Measurements from ENCODE around the gene NR2E3.
"Not testable (repeated sequence)": the region's sequence is repeated elsewhere in the genome, so short reads cannot be mapped to it uniquely, and the experiment has no call there.

The NR2E3 gene

DNA sequence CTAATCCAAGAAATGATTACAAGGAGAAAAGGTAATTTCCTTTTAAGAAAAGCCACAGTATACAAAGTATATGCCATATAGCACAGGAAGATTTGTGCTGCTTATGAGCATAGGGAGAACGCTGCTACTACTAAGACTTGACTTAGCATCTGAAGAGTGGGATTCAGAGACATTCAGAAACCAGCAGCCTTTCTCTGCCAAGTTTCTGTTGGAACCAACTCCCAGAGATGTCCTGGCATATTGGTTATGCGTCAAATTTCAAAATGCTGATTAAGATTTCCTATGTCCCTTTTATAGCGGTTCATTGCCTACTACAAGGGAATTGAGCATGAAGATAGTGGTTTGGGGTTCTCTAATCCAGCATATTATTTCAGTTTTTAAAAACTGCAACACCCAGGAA is 4.9 kb downstream of the NR2E3 start:
- DNase-seq, result no peak

DNA sequence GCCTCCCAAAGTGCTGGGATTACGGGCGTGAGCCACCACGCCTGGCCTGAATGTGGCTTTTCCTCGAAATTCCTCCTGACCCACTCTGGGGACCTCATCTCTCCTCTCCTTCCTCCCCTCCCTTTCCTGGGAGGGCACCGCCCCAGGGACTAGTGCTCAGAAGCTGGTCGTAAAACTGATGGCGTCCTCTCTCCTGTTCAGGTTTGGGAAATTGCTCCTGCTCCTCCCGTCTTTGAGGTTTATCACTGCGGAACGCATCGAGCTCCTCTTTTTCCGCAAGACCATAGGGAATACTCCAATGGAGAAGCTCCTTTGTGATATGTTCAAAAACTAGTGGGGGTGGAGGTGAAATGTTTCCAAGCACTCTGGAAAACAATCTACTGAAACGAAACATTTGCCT is 7.0 kb downstream of the NR2E3 start:
- DNase-seq, result no peak

DNA sequence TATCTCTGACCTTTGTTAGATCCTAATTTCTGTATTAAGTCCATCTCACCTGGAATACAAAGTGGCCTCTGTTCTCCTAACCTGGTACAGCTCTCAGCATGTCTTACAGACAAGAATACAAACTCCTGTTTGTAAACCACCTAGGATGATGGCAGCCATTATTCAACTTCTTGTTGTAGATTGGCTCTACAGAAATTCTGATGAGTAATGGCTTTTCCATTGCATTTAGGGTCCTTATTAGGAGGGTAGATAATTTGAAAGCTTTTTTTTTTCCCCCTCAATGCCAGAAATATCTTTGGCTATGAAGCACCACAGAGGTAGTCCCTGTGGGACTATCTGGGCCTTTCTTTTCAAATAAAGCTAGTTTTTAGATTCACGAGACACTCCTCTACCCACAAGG is 9.8 kb downstream of the NR2E3 start:
- no peak for DNase-seq

DNA sequence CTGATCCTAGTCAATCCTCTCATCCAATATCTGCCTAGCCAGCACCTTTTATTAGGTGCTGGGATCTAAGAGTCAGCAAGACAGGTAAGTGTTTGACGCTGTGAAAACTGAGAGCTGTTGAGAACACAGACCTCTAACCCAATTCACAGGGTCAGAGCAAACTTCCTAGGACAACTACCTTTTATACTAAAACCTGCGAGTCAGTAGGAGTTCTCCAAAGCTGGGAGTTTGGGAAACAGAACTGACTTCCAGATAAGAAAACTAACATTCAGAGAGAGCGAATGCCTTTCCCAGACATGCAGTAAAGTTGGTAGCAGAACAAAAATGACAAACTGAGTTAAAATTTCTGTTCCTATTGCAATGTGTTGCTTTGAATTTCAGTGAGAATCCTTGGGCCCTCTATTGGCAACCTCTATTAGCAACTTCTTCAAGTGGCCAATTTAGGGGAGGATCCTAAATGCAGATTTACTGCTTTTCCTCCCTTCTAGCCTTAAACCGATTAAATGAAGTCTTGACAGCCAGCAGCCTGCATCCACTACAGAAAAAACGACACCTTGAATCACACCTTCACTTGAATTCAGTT is 11.3 kb downstream of the NR2E3 start:
- no peak for DNase-seq

DNA sequence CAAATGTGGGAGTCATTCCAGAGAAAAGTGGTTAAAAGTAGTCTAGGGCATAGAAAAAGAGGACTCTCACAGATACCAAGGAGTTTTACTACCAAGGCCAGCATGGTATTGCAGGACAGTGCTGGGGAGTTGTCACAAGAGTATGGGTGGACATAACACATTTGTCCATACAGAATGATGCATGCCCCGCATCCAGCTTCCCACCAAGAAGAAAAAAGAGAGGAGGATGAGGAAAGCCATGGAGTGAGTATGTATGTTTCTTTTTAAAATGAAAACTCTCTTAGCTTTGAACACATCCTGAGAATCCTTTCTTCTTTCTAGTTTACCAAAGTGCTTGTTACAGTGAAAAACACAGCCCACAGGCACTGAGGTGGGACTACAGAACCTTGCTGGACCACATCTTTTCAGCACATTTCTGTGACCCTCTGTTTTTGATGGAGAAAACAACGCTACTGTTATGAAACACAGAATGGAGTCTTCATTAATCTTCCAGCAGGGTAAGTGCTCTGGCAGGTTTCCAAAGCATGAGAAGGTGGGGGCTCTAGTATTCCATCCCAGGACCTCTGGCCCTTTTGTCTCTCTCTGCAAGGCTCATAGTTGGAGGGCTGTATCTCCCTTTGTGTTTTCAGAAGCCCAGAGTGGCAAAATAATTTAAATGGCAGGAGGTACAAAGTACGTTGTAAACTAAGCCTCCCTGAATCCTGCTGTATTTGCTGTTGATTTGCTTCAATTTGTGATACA is 12.7 kb downstream of the NR2E3 start:
- DNase-seq, result no peak

DNA sequence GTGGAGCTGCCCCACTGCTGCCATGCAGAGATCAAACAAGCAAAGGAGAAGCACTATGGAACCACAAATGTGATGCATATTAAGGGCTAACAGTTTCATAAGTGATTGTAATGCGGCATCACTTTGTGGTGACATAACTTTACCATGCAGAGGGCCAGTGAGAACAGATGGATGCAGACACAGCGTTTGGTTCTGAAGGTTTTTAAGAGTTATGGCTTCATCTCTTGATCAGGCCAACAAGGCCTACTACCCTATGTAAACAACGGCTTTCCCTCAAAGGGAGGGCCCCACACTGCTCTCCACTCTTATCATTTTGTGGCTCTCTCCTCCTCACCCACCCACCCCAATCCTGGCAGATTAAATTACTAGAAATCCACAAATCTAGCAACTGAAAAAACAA is 13.4 kb downstream of the NR2E3 start:
- no peak for DNase-seq

DNA sequence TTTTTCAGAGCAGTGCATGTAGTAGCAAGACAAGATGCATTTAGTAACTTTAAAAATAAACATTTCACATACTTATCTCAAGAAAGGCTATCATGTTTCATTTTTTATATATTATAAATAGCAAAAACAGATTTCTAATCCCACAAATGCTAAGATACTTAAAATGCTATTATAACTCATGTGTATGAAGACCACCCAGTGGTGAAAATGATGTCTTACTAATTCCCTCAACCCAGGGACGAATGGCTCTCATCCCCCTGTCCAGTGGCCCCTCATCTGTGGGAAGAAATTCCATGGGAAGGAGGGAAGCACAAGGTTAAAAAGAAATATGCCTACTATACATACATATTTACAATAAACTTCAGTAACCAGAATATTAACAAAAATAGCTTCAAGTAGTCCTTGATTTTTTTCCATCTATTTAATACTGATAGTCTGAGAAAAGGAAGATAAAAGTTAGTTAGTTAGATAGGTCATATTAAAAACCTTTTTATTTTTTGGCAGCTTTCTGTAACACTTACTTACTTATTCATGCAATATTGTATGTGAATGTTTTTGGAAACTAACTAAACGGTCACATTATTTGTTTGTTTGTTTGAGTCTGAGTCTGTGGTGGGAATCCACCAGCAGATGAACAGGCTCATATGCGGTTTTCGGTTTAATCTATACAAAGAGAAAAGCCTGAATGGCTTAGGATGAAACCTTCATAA is 14.8 kb downstream of the NR2E3 start:
- DNase-seq, result no peak

DNA sequence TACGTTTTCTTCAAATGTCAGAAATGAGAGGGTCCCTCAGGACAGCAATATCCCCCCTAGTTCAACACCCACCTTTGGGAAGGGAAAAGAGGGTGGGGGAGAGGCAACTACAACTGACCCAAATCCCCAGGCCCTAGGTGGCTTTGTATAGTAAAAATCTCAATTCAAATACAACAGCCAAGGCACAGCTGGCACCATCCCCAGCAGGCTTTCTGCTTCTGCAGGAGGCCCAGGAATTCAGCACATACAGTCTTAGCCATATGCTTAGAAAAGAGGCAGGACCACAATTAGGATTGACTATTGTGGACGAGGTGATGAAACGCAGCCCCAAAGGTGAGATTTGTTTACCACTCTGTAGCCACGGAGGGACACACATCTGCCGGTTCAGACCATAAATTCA is 15.8 kb downstream of the NR2E3 start:
- DNase-seq, result no peak

DNA sequence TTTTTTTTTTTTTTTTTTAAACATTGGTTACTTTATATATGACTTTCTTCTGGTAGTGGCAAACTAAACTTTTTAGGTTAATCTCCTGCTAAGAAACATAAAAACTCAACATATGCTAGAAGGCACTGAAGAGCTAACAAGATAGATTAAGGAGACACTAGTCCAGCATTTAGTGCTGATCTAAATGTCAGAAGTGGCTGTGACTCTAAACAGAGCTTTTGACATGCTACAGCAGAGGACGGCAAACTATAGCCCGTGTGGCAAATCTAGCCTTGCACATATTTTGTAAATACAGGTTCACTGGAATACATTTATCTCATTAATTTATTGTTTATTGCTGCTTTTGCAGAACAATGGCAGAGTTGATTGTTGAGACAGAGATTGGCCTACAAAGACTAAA is 20.6 kb downstream of the NR2E3 start:
- DNase-seq, result no peak

DNA sequence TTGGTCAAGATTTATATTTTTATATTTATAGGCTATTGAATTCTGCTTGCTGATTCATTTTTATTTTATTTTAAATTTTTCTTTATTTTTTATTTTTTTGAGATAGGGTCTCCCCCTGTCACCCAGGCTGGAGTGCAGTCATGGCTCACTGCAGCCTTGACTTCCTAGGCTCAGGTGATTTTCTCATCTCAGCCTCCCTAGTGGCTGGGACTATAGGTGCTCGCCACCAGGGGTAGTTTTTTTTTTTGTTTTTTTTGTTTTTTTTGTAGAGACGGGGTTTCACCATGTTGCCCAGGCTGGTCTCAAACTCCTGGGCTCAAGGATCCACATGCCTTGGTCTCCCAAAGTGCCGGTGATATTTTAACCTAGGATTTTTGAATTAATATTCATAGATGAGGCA is 31.2 kb downstream of the NR2E3 start:
- no peak for DNase-seq

DNA sequence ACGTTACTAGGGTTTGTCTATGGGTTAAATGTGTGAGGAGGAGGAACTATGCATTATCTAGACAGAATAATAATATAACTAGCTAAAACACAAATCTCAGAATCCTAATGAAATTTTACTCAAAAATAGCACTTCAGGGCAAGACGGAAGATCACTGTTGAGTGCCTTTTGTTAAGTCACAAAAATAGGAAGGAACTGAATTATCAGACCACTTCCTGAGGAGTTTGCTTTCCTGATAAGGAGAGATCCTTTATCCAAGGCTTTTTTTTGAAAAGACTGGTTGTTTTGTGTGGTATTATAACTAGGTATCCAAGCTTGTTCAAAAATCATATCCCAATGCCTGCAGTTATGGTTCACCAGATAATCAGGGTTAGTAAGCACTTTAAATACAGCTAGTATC is 34.6 kb downstream of the NR2E3 start:
- no peak for DNase-seq

DNA sequence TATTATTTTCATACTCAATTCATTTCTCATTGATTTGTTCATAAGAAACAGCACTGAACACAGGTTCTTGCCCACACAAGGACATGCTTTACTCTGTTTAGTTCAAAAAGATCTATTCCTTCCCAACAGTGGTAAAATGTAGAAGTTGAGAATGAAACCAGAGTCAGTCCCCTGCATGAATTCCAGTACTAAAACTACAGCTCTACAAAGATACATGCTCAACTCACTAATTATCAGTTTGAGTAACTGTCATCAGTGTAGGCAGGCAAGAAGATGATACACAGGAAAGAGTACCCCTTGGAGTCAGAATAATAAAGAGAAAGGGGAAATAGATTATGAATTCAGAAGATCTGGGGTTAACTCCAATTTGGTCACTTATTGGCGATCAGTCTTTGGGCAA is 43.2 kb downstream of the NR2E3 start:
- DNase-seq, result no peak

DNA sequence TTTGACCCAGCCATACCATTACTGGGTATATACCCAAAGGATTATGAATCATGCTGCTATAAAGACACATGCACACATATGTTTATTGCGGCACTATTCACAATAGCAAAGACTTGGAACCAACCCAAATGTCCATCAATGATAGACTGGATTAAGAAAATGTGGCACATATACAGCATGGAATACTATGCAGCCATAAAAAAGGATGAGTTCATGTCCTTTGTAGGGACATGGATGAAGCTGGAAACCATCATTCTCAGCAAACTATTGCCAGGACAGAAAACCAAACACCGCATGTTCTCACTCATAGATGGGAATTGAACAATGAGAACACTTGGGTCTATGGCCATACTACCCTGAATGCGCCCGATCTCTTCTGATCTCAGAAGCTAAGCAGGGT is 47.9 kb downstream of the NR2E3 start:
- DNase-seq, result not testable (repeated sequence)
